Type B pancreatic cell (in vitro differentiated cells): ENCODE results near the gene CERS3. TPM values are rescaled to one million over a fixed set of nuclear protein-coding genes. Genes with fewer than 3 reads are reported as not detected.

Experiments
- DNase-seq: peaks from one replicate; pipeline ENCODE4 v3.0.0; 2021; ENCODE audit warnings: mixed read lengths; ENCODE audit not compliant: unreplicated experiment; ENCODE audit errors: extremely low spot score
- H3K27ac Mint-ChIP-seq: 2 replicates; pipeline ENCODE4 v1.8.0; 2021; ENCODE audit warnings: mild to moderate bottlenecking, mixed read lengths
- H3K27me3 Mint-ChIP-seq: 2 replicates; pipeline ENCODE4 v1.8.0; 2021; ENCODE audit warnings: mixed read lengths
- H3K36me3 Mint-ChIP-seq: 2 replicates; pipeline ENCODE4 v1.8.0; 2021; ENCODE audit warnings: mixed read lengths
- H3K4me1 Mint-ChIP-seq: one replicate; pipeline ENCODE4 v1.8.0; 2021; ENCODE audit warnings: mixed read lengths; ENCODE audit not compliant: unreplicated experiment
- H3K4me3 Mint-ChIP-seq: 2 replicates; pipeline ENCODE4 v1.8.0; 2021; ENCODE audit warnings: mild to moderate bottlenecking, mixed read lengths
- H3K9me3 Mint-ChIP-seq: 2 replicates; pipeline ENCODE4 v1.8.0; 2021; ENCODE audit warnings: mixed read lengths
- CTCF ChIP-seq: fragments of 200-600 bp; sonication (generic); conservative IDR thresholded peaks from 2 replicates; pipeline ENCODE4 v1.5.0; 2021; ENCODE audit warnings: antibody characterized with exemption, mild to moderate bottlenecking
- total RNA-seq: library from RNA; stranded (reverse); gene quantifications from 2 replicates; pipeline ENCODE4 v1.2.1, GENCODE V29; 2021; ENCODE audit warnings: low replicate concordance

Gene CERS3
- total RNA-seq, 1 donor from 2014 or later = 4.6 TPM

GRCh38 chr15:100570275-100570674 is 41.5 kb upstream of the CERS3 start:
- no peak for DNase-seq
- no peak overlapping the region for H3K27ac Mint-ChIP-seq

GRCh38 chr15:100569391-100569790 is 40.6 kb upstream of the CERS3 start:
- no peaks in the 10 kb centered on the region for H3K4me1 Mint-ChIP-seq

More at GRCh38 chr15:100570275-100570674, 41.5 kb upstream of the CERS3 start:
- Mint-ChIP-seq H3K4me3 (no peak overlapping the region), H3K9me3 (no peaks in the 10 kb centered on the region), H3K27me3 (no peaks in the 10 kb centered on the region), H3K36me3 (peaks cover 20% of the 10 kb centered on the region), H3K4me1 (no peaks in the 10 kb centered on the region)
- TF ChIP-seq CTCF = no peak

GRCh38 chr15:100566850-100567628 is 38.3 kb upstream of the CERS3 start:
- Mint-ChIP-seq H3K4me1 (no peaks in the 10 kb centered on the region), H3K27me3 (no peaks in the 10 kb centered on the region), H3K4me3 (no peak overlapping the region), H3K9me3 (no peaks in the 10 kb centered on the region), H3K27ac (no peak overlapping the region), H3K36me3 (peaks cover 16% of the 10 kb centered on the region)
- no peak for DNase-seq
- TF ChIP-seq CTCF = no peak

More at GRCh38 chr15:100569391-100569790, 40.6 kb upstream of the CERS3 start:
- H3K27ac Mint-ChIP-seq = no peak overlapping the region
- no peaks in the 10 kb centered on the region for H3K9me3 Mint-ChIP-seq
- no peak for DNase-seq
- no peak overlapping the region for H3K4me3 Mint-ChIP-seq
- TF ChIP-seq CTCF = no peak
- peaks cover 20% of the 10 kb centered on the region for H3K36me3 Mint-ChIP-seq
- no peaks in the 10 kb centered on the region for H3K27me3 Mint-ChIP-seq

GRCh38 chr15:100565591-100565990 is 36.8 kb upstream of the CERS3 start:
- no peak for DNase-seq
- no peaks in the 10 kb centered on the region for H3K27me3 Mint-ChIP-seq
- H3K36me3 Mint-ChIP-seq = peaks cover 9% of the 10 kb centered on the region
- peak overlapping the region; percentile 6 for H3K27ac Mint-ChIP-seq
- H3K9me3 Mint-ChIP-seq = no peaks in the 10 kb centered on the region
- TF ChIP-seq CTCF = no peak
- H3K4me1 Mint-ChIP-seq = no peaks in the 10 kb centered on the region
- H3K4me3 Mint-ChIP-seq = no peak overlapping the region

- TF ChIP-seq CTCF = no peak
- DNase-seq = no peak
- Mint-ChIP-seq H3K9me3 (no peaks in the 10 kb centered on the region), H3K27ac (no peak overlapping the region), H3K4me3 (no peak overlapping the region), H3K4me1 (no peaks in the 10 kb centered on the region), H3K36me3 (peaks cover 7% of the 10 kb centered on the region), H3K27me3 (no peaks in the 10 kb centered on the region)
Measured at GRCh38 chr15:100560323-100560722, 31.6 kb upstream of the CERS3 start.
